Heart left ventricle (tissue), 16 donors: ENCODE measurements around the gene TTLL11. TPM values are rescaled to one million over a fixed set of nuclear protein-coding genes. Genes with fewer than 3 reads are reported as not detected.

Experiments
- ATAC-seq, 4 donors: fragments of 200-7000 bp; cut with Tn5 transposase; one replicate each; pipeline ENCODE4 v1.9.1; 2020 to 2022; ENCODE audit warnings: moderate library complexity in 4 of 4, mild to moderate bottlenecking in 3 of 4, moderate number of reproducible peaks in 1 of 4
- DNase-seq, 5 donors: peaks; one replicate each; pipeline ENCODE4 v3.0.0-alpha.2; 2020
- H3K27ac ChIP-seq, 12 donors: fragments of 200-600 bp; sonication (generic) in 4 of 12; one replicate each; pipeline versions ENCODE4 v1.5.0 to v1.8.0; 2016 to 2022; ENCODE audit warnings: mild to moderate bottlenecking in 2 of 12
- H3K27me3 ChIP-seq, 9 donors: fragments of 200-600 bp; sonication (generic) in 2 of 9; one replicate each; pipeline versions ENCODE4 v1.5.1 to v1.8.0; 2016 to 2022; ENCODE audit warnings: mild to moderate bottlenecking in 3 of 9
- H3K36me3 ChIP-seq, 9 donors: fragments of 200-600 bp; sonication (generic) in 2 of 9; one replicate each; pipeline versions ENCODE4 v1.5.0 to v1.8.0; 2018 to 2022; ENCODE audit warnings: mild to moderate bottlenecking in 2 of 9
- H3K4me1 ChIP-seq, 12 donors: fragments of 200-600 bp; sonication (generic) in 4 of 12; one replicate each; pipeline versions ENCODE4 v1.5.0 to v1.8.0; 2016 to 2022; ENCODE audit warnings: mild to moderate bottlenecking in 3 of 12
- H3K4me3 ChIP-seq, 12 donors: fragments of 200-600 bp; sonication (generic) in 4 of 12; one replicate each; pipeline versions ENCODE4 v1.5.0 to v1.8.0; 2017 to 2022; ENCODE audit warnings: mild to moderate bottlenecking in 9 of 12, moderate library complexity in 4 of 12
- H3K9me3 ChIP-seq, 12 donors: fragments of 200-600 bp; sonication (generic) in 4 of 12; one replicate each; pipeline versions ENCODE4 v1.5.0 to v1.8.0; 2016 to 2022; ENCODE audit warnings: mild to moderate bottlenecking in 1 of 12
- CTCF ChIP-seq, 12 donors: fragments of 200-600 bp; sonication (generic) in 4 of 12; IDR thresholded peaks; one replicate each; pipeline versions ENCODE4 v1.5.0 to v1.8.0; 2018 to 2022; ENCODE audit warnings: antibody characterized with exemption in 12 of 12, mild to moderate bottlenecking in 5 of 12
- POLR2A ChIP-seq, 2 donors: fragments of 450-650 bp; IDR thresholded peaks; one replicate each; pipeline ENCODE4 v1.6.1; 2017; ENCODE audit warnings: antibody characterized with exemption in 2 of 2, mild to moderate bottlenecking in 2 of 2, moderate library complexity in 2 of 2
- WGBS, 4 donors: extraction: QIAGEN DNeasy Blood & Tissue Kit in 2 of 4; methylation state at CpG; one replicate each; pipeline versions ENCODE4 v1.1.5 to v1.1.7; 2013 to 2018; 5-methylcytosine and 5-hydroxymethylcytosine counted together
- intact Hi-C, 10 donors: fragments of 100-400 bp; cut with DNase I; formaldehyde crosslinking; loops; one replicate each; pipeline versions ENCODE4 v1.11.1 to v1.14.2; 2022
- polyA plus RNA-seq, 2 donors: library from polyadenylated mRNA; stranded (reverse); fragments of 200-250 nt; gene quantifications; one replicate each; pipeline ENCODE4 v1.2.3, GENCODE V29; 2013
- total RNA-seq, 9 donors: library from RNA; depleted of rRNA in 2 of 9; stranded (reverse); fragments of >200 nt in 2 of 9; fragmentation: NEBNext Ultra II Directional in 3 of 9; extraction: Animal tissue kit (Norgen Biotek cat#: 25700) in 3 of 9; gene quantifications; one replicate each; pipeline versions ENCODE4 v1.1.0 to v1.2.4, GENCODE V29; 2016 to 2023
- donor health status: ischemic (EF 13 %, LVEDD 7.1; RV severe dilation, severe dysfunction).
- donor health status: healthy with polysubstance abuse.
- donor health status: DM: no; HTN: yes; CAD: no.
- donor health status: DM: no; HTN: no; CAD: no.
- donor health status: ischemic (EF 25% LVEDD 6.9; RV normal size, moderate dysfunction).
- donor health status: ischemic (EF 25% LVEDD 5.7; RV mildly dilated, moderate dysfunction).
- donor health status: healthy.
- donor health status: DM: yes; HTN: yes; CAD: no.
- donor health status: ischemic (EF 35%, LVEDD 5.7; RV mildly dilated, moderate dysfunction).
- donor health status: nonischemic (EF 11% LVEDD 7.7; RV severe dilation, severe dysfunction).
- donor health status: DM: yes; HTN: yes; CAD: no.
- donor health status: PGD.
- donor health status: ischemic (EF 29% LVEDD 5.4; RV normal size, mild dysfunction).
- donor health status: nonischemic (EF 23%, LVEDD 6.1; RV moderate dilation, normal function).

The TTLL11 gene
- total and polyA plus RNA-seq, 11 donors: 2.7 to 10.9 (median 7.9) TPM

- intact Hi-C loops: no loop called here
- no peaks in the 10 kb centered on the region for H3K9me3 ChIP-seq
- DNase-seq (no peak), ATAC-seq (no peak)
- H3K27me3 ChIP-seq: no peaks in the 10 kb centered on the region
- TF ChIP-seq POLR2A (IDR thresholded peaks at IDR 0.05) (no peak), CTCF (IDR thresholded peaks at IDR 0.05) (no peak)
- H3K27ac ChIP-seq: no peak overlapping the region
- WGBS, 4 donors: 89 to 94% (median 92%) methylated on average over 9 of the region's 9 CpGs
- no peaks in the 10 kb centered on the region for H3K36me3 ChIP-seq
- no peaks in the 10 kb centered on the region for H3K4me1 ChIP-seq
- no peak overlapping the region for H3K4me3 ChIP-seq
Observed at GRCh38 chr9:121935739-121936138, 157.4 kb downstream of the TTLL11 start.

- WGBS, 4 donors: 81 to 92% (median 89%) methylated on average over 5 of the region's 5 CpGs
Observed at GRCh38 chr9:121930956-121931355, 162.2 kb downstream of the TTLL11 start.

GRCh38 chr9:121929893-121930875 lies 162.9 kb downstream of the TTLL11 start:
- intact Hi-C loops: no loop called here
- WGBS, 4 donors: 75 to 86% (median 81%) methylated on average over 10 to 12 of the region's 12 CpGs
- Histone ChIP-seq H3K9me3 (no peaks in the 10 kb centered on the region), H3K36me3 (peaks cover 0 to 5% (median 0%) of the 10 kb centered on the region in 9 donors), H3K4me1 (peaks cover 0 to 11% (median 0%) of the 10 kb centered on the region in 12 donors), H3K27me3 (no peaks in the 10 kb centered on the region), H3K27ac (no peak overlapping the region), H3K4me3 (no peak overlapping the region)
- TF ChIP-seq CTCF (IDR thresholded peaks at IDR 0.05) (peak in 4 of 12 donors; percentile 16 to 42 (median 18)), POLR2A (IDR thresholded peaks at IDR 0.05) (no peak)
- DNase-seq: no peak
- peak in 2 of 4 donors; percentile 50 to 61 for ATAC-seq

More at GRCh38 chr9:121930956-121931355, 162.2 kb downstream of the TTLL11 start:
- Histone ChIP-seq H3K9me3 (no peaks in the 10 kb centered on the region), H3K4me1 (peaks cover 0 to 11% (median 0%) of the 10 kb centered on the region in 12 donors), H3K4me3 (no peak overlapping the region), H3K27ac (no peak overlapping the region), H3K36me3 (peaks cover 0 to 5% (median 0%) of the 10 kb centered on the region in 9 donors), H3K27me3 (no peaks in the 10 kb centered on the region)
- intact Hi-C loops: no loop called here
- DNase-seq (no peak), ATAC-seq (no peak)
- TF ChIP-seq CTCF (IDR thresholded peaks at IDR 0.05): no peak
- no peak for TF ChIP-seq POLR2A (IDR thresholded peaks at IDR 0.05)

- Histone ChIP-seq H3K27ac (no peak overlapping the region), H3K9me3 (no peaks in the 10 kb centered on the region), H3K27me3 (no peaks in the 10 kb centered on the region), H3K4me3 (no peak overlapping the region), H3K4me1 (peaks cover 0 to 11% (median 0%) of the 10 kb centered on the region in 12 donors), H3K36me3 (peaks cover 0 to 5% (median 0%) of the 10 kb centered on the region in 9 donors)
- intact Hi-C loops: no loop called here
- 100% methylated on average over 1 of the region's 1 CpG for WGBS, 4 donors
- DNase-seq (no peak), ATAC-seq (no peak)
- no peak for TF ChIP-seq CTCF (IDR thresholded peaks at IDR 0.05)
- TF ChIP-seq POLR2A (IDR thresholded peaks at IDR 0.05): no peak
Observed at GRCh38 chr9:121927636-121928035, 165.5 kb downstream of the TTLL11 start.
